GM23248 (cell line): ENCODE measurements around the gene TBC1D1. TPM values are rescaled to one million over a fixed set of nuclear protein-coding genes. Genes with fewer than 3 reads are reported as not detected.

ENCODE experiments used
- DNase-seq: peaks from one replicate; pipeline ENCODE4 v3.0.0-alpha.2; 2015
- H2AFZ ChIP-seq: fragments of 200-600 bp; sonication (generic); 2 replicates; pipeline ENCODE4 v1.6.1; 2016; ENCODE audit warnings: antibody characterized with exemption
- H3F3A ChIP-seq: fragments of 200-600 bp; sonication (generic); 2 replicates; pipeline ENCODE4 v1.6.1; 2016; ENCODE audit warnings: mild to moderate bottlenecking, antibody characterized with exemption, mixed run types; ENCODE audit not compliant: insufficient read depth
- H3K27ac ChIP-seq: fragments of 200-600 bp; sonication (generic); 2 replicates; pipeline ENCODE4 v1.5.1; 2016; ENCODE audit warnings: mild to moderate bottlenecking
- H3K27me3 ChIP-seq: fragments of 200-600 bp; sonication (generic); replicated peaks from 2 replicates; pipeline ENCODE4 v1.6.1; 2016; ENCODE audit warnings: mild to moderate bottlenecking; ENCODE audit not compliant: insufficient read depth
- H3K36me3 ChIP-seq: fragments of 200-600 bp; sonication (generic); 2 replicates; pipeline ENCODE4 v1.6.1; 2016; ENCODE audit warnings: low read depth, mild to moderate bottlenecking
- H3K4me1 ChIP-seq: fragments of 200-600 bp; sonication (generic); 2 replicates; pipeline ENCODE4 v1.6.1; 2016; ENCODE audit warnings: mild to moderate bottlenecking; ENCODE audit not compliant: insufficient read depth
- H3K4me2 ChIP-seq: fragments of 200-600 bp; sonication (generic); one replicate; pipeline ENCODE4 v1.6.1; 2016; ENCODE audit warnings: mild to moderate bottlenecking; ENCODE audit not compliant: unreplicated experiment
- H3K4me3 ChIP-seq: fragments of 200-600 bp; sonication (generic); 2 replicates; pipeline ENCODE4 v1.5.1; 2016; ENCODE audit warnings: mild to moderate bottlenecking
- H3K79me2 ChIP-seq: fragments of 200-600 bp; sonication (generic); 2 replicates; pipeline ENCODE4 v1.6.1; 2016; ENCODE audit warnings: mild to moderate bottlenecking; ENCODE audit not compliant: insufficient read depth
- H3K9ac ChIP-seq: fragments of 200-600 bp; sonication (generic); 2 replicates; pipeline ENCODE4 v1.6.1; 2016; ENCODE audit warnings: mild to moderate bottlenecking
- H3K9me2 ChIP-seq: fragments of 200-600 bp; sonication (generic); 2 replicates; pipeline ENCODE4 v1.6.1; 2016; ENCODE audit warnings: mixed run types, mild to moderate bottlenecking, moderate library complexity; ENCODE audit not compliant: insufficient read depth
- H3K9me3 ChIP-seq: fragments of 200-600 bp; sonication (generic); one replicate; pipeline ENCODE4 v1.6.1; 2017; ENCODE audit warnings: low read depth
- H4K20me1 ChIP-seq: fragments of 200-600 bp; sonication (generic); 2 replicates; pipeline ENCODE4 v1.6.0; 2016; ENCODE audit not compliant: insufficient read depth
- EZH2 ChIP-seq: fragments of 200-600 bp; sonication (generic); IDR thresholded peaks from 2 replicates; pipeline ENCODE4 v1.6.1; 2018; ENCODE audit warnings: antibody characterized with exemption, mild to moderate bottlenecking; ENCODE audit not compliant: insufficient read depth, poor library complexity, severe bottlenecking
- EZH2phosphoT487 ChIP-seq: fragments of 200-600 bp; sonication (generic); IDR thresholded peaks from 2 replicates; pipeline ENCODE4 v1.6.1; 2018; ENCODE audit warnings: antibody characterized with exemption, moderate library complexity, mild to moderate bottlenecking, low read depth; ENCODE audit not compliant: insufficient read depth
- WGBS, 2 experiments: methylation state at CpG; one replicate each; pipeline ENCODE4 v1.1.6; 2015 to 2017; ENCODE audit warnings: low lambda C conversion rate in 2 of 2, low coverage in 1 of 2; ENCODE audit errors: missing lambda C conversion rate in 2 of 2; 5-methylcytosine and 5-hydroxymethylcytosine counted together
- in situ Hi-C: fragments of 300-500 bp; cut with MboI; formaldehyde crosslinking; loops from 2 replicates; pipeline ENCODE4 v1.15.0; 2020
- polyA plus RNA-seq: library from polyadenylated mRNA; unstranded; fragments of >200 nt; fragmentation: Nextera tagmentation; extraction: Ambion mirVana; gene quantifications from 2 replicates; pipeline ENCODE4 v1.2.1, GENCODE V29; 2016
- total RNA-seq: library from RNA; depleted of rRNA; stranded (reverse); fragments of >200 nt; shearing (Covaris generic); gene quantifications from 2 replicates; pipeline ENCODE4 v1.2.3, GENCODE V29; 2014; rRNA removed

The TBC1D1 gene
- total and polyA plus RNA-seq, 2 experiments from 2014 or later, result 12.4 to 34.6 TPM

GRCh38 chr4:38188136-38188535 is 297.3 kb downstream of the TBC1D1 start:
- Histone ChIP-seq H3K27me3 (no peaks in the 10 kb centered on the region), H3K9me3 (no peaks in the 10 kb centered on the region), H3K27ac (no peak overlapping the region), H4K20me1 (no peaks in the 10 kb centered on the region), H3K9me2 (no peaks in the 10 kb centered on the region), H3K36me3 (no peaks in the 10 kb centered on the region), H3K4me2 (no peak overlapping the region), H3K4me1 (peaks cover 23% of the 10 kb centered on the region), H3K79me2 (no peaks in the 10 kb centered on the region), H3K4me3 (no peak overlapping the region), H3F3A (peaks cover 16% of the 10 kb centered on the region; the same call in 1 of the 2 replicates), H3K9ac (no peak overlapping the region), H2AFZ (no peak overlapping the region)
- DNase-seq, result no peak
- TF ChIP-seq EZH2, result no peak
- no peak for TF ChIP-seq EZH2phosphoT487
- in situ Hi-C loops, result loop anchor here (10.0 kb wide), 2 partner anchors 487 to 547 kb away; no protein-coding TSS in a partner anchor
- 88 to 92% methylated on average over 9 of the region's 9 CpGs for WGBS, 2 experiments

DNA sequence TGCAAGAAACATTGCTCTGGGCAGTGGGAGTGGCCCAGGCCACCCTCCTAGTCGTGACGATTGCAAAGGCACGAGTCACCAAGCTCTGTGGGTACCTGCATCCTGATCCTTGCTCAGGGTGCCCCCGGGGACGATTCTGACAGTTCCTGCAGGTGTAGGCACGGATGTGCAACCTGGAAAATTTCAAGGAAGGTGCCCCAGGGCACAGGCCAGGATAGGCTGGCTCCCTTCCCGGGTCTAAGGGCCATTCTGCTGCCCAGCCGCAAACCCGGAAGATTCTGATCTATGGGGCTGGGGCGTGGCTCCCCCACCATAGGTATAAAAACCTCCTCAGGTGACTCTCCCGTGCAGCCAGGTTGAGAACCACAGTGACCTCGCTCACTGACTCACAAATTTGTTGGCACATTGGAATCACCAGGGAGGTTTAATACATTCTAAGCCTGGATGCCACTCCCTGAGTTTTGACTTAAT is 297.8 kb downstream of the TBC1D1 start:
- H4K20me1 ChIP-seq, result no peaks in the 10 kb centered on the region
- in situ Hi-C loops, result loop anchor here (10.0 kb wide), 2 partner anchors 486 to 546 kb away; no protein-coding TSS in a partner anchor
- peaks cover 16% of the 10 kb centered on the region; the same call in 1 of the 2 replicates for H3F3A ChIP-seq
- H3K9me3 ChIP-seq, result no peaks in the 10 kb centered on the region
- no peak overlapping the region for H3K27ac ChIP-seq
- H3K4me2 ChIP-seq, result no peak overlapping the region
- no peaks in the 10 kb centered on the region for H3K27me3 ChIP-seq
- TF ChIP-seq EZH2phosphoT487 (no peak), EZH2 (no peak)
- no peak overlapping the region for H3K9ac ChIP-seq
- no peaks in the 10 kb centered on the region for H3K36me3 ChIP-seq
- DNase-seq, result peak; percentile 29
- no peak overlapping the region for H3K4me3 ChIP-seq
- H2AFZ ChIP-seq, result no peak overlapping the region
- peaks cover 23% of the 10 kb centered on the region for H3K4me1 ChIP-seq
- no peaks in the 10 kb centered on the region for H3K79me2 ChIP-seq
- 66% methylated on average over 12 of the region's 12 CpGs for WGBS, 2 experiments
- no peaks in the 10 kb centered on the region for H3K9me2 ChIP-seq

Other genes with a start within 250 kb of the TBC1D1 start
- 39.2 and 42.5 TPM in 2 replicates for gene RELL1, start 204.7 kb upstream of the TBC1D1 start, total RNA-seq
- 7.7 TPM in 2 replicates for gene RELL1, start 204.7 kb upstream of the TBC1D1 start, polyA plus RNA-seq
- gene PGM2, start 64.4 kb upstream of the TBC1D1 start, total RNA-seq, result 17.9 and 20.9 TPM in 2 replicates
- 11.2 and 12.5 TPM in 2 replicates for gene PGM2, start 64.4 kb upstream of the TBC1D1 start, polyA plus RNA-seq
- gene PTTG2, start 69.3 kb downstream of the TBC1D1 start, total RNA-seq, result not detected in 2 replicates
- not detected in 2 replicates for gene PTTG2, start 69.3 kb downstream of the TBC1D1 start, polyA plus RNA-seq